ENCODE data around the gene PGF. TPM values are rescaled to one million over a fixed set of nuclear protein-coding genes. Genes with fewer than 3 reads are reported as not detected.

Gene PGF
- polyA plus RNA-seq, 3 donors = 7.2 to 11.4 (median 9.1) TPM

GRCh38 chr14:74921987-74922751 is 33.2 kb downstream of the PGF start:
- DNase-seq = no peak

GRCh38 chr14:74921053-74921620 is 34.3 kb downstream of the PGF start:
- no peak for DNase-seq

GRCh38 chr14:74920281-74920680 is 35.1 kb downstream of the PGF start:
- DNase-seq = no peak

GRCh38 chr14:74919421-74920165 is 35.8 kb downstream of the PGF start:
- DNase-seq = no peak

DNA sequence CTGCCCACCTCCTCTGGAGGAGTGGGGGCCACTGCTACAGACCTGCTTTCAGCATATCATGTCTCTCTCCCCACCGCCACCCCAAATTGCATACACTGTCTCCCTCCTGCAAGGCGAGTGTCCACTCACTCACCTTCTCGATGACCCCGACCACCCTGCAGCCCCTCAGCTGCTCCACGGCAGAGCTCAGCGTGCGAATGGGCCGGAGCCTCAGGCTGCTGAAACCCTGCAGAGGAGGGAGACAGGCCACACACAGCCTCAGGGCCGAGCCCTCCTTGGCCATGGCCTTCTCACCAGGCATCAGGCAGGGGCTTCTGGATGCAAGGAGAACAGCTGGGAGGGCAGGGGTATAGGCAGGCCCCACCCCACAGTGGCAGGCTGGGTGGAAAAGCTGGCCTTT is 37.0 kb downstream of the PGF start:
- no peak for DNase-seq

DNA sequence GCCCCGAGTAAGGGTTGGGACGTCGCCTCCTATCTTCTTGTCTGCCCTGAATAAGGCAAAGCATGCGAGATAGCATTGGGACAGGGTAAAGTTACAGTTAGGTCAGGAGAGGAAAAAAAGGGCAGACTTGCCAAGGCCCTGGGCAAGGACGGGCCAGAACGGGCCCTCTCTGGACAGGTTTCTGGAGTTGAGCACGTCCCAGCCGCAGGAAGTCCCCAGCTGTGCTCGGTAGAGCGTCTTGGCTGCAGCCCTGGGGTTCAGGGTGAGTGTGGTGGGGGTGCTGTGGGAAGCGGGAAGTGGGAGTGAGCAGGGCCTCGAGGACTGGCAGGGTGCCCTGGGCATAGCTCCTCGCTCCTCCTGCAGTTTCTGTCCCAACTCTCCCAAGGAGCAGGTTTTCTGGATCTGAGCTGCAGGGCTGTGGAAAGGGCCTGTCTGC is 37.7 kb downstream of the PGF start:
- DNase-seq = no peak

DNA sequence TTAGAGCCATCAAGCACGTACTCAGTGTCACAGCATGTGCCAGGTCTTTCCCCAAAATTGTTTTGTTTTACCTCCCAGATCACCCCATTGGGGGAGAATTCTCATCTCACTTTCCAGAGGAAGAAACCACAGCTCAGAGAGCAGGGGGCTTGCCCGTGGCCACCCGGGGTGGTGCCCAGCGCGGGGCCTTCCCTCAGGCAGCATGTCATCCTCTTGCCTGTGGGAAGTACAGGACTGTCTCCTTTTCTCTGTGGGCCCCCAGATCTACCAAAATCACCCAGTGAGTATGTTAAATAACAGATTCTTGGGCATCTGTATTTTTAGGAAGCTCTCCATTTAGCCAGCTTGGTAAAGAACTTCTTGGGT is 38.2 kb downstream of the PGF start:
- DNase-seq = no peak

GRCh38 chr14:74915826-74916225 is 39.6 kb downstream of the PGF start:
- no peak for DNase-seq

- no peak for DNase-seq
Measured at GRCh38 chr14:74915426-74915825, 40.0 kb downstream of the PGF start.

DNA sequence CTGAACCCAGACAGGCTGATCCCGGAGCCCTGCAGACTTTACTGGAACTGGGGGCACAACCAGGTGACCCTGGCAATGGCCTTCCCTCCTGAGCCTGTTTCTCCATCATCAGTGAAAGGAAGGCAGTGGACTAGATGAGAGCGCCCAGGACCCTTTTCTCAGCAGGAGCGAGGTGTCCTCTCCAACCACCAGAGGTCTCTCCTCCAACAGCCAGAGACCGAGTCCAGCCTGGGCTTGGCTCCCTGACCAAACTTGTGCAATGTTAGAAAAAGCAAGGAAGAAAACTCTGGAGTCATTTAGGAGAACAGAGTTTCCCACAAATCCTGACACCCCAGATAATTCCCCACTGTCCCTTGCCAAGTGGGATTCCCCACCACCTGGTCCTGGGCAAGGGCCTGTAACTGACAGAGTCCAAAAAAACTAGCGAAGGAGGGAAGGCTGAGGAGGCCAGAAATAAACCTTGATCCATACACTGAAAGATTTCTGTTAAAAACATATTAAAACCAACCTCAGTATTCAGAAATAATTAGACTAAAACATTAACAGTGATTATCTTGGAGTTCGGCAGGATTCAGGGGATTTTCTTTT is 41.3 kb downstream of the PGF start:
- peak; percentile 48 for DNase-seq

DNA sequence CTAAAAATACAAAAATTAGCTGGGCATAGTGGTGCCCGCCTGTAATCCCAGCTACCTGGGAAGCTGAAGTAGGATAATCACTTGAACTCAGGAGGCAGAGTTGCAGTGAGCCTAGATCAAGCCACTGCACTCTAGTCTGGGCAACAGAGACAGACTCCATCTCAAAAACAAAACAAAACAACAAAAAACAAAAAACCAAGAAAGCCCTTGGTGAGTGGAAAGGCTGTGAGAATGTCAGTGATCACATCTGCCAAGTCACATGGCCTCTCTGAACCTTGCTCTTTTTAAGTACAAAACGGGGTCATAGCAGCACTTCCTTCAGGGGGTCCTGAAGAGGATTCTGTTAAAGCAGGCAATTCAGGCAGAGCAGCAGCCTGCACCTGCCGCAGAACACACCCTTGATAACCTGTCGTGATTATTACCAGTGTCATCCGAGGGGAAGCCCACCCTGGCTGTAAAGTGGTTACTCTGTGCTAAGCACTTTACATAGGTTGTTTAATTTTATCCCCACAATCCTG is 41.9 kb downstream of the PGF start:
- no peak for DNase-seq

DNA sequence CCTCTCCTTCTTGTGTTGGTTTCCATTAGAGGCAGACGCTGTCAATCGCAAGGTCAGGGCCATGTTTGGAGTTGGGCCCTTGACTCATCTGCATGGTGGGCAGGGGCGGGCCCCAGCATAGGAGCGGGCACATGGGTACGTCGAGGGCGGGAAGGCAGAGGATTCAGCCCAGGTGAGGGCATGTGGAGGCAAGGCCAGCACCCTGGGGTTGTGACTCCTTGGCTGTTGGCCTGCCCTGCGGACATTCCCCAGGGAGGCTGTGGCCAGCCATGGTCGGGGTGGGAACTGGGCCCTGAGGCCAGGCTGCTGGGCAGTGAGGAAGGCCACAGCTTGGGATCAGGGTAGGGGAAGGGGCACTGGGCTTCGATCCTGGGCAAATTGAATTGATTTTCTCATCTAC is 42.6 kb downstream of the PGF start:
- DNase-seq = no peak

GRCh38 chr14:74912111-74912510 is 43.3 kb downstream of the PGF start:
- DNase-seq = no peak

DNA sequence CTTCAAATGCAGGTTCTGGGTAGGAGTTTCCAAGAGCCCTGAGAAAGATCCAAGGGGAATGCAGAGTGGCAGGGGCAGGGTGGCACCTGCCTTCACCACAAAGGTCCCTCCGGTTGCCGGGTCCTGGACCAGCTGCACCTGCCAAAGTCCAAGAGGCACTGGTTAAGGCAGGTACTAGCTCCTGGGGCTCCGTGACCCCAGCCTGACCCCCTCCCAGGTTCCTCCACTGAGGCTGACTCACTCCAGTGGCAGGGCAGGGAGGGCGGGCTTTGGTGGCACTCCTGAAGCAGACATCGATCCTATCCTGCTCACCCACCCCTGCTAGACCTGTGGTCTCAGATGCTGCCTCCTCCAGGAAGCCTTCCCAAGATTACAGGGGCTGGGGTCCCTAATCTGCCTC is 43.7 kb downstream of the PGF start:
- DNase-seq = no peak

DNA sequence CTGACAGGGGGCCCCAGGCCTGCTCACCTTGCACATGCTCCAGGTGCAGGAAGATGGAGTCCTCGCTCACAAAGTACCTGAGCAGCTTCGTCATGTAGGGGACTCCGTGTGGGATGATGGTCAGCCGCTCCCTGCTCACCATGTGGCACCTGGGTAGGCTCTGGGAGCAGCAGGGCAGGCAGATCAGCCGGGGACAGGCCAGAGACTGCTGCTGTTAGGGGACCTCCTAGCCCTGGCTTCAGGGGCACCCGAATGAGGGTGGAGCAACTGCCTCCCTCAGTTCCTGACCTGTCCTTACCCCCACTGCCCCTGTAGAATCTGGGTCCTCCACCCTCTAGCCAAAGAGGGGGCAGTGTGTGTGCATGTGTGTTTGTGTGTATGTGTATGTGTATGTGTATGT is 44.2 kb downstream of the PGF start:
- no peak for DNase-seq

GRCh38 chr14:74910556-74910955 is 44.8 kb downstream of the PGF start:
- no peak for DNase-seq

DNA sequence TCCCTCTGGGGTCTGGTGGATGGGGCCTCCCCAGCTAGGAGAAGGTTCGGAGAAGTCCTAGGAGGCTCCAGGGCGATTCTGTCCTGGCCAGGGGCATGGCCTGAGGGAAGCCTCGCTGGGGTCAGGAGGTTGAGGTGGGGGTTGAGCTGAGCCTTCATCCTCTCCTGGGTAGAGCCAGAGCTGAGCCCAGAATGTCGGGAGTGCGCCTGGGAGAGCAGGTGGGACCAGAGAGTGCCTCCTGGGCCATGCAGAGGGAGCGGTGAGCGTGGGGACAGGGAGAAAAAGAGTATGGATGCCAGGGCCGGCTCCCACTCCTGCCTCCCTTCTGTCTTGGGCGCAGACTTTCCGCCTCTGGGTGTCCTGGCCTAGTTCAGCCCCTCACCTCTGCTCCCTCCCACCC is 45.5 kb downstream of the PGF start:
- DNase-seq = no peak

DNA sequence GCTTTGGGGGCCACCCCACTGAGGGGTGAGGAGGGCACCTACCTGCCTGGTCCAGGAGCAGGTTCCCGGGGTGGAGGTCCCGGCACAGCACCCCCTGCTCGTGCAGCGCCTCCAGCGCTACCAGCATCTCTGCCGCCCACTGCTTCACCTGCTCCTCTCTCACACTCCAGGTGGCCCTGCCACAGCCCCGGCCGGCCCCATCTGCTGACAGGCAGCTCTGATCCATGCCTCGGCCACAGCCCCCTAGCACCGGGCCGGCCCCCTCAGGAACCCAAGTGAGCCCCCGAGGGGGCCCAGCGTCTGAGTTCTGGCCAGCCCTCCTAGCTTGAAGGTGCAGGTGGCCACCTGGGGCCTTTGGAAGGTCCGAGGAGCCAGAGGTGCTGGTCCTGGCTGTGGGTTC is 45.9 kb downstream of the PGF start:
- no peak for DNase-seq

DNA sequence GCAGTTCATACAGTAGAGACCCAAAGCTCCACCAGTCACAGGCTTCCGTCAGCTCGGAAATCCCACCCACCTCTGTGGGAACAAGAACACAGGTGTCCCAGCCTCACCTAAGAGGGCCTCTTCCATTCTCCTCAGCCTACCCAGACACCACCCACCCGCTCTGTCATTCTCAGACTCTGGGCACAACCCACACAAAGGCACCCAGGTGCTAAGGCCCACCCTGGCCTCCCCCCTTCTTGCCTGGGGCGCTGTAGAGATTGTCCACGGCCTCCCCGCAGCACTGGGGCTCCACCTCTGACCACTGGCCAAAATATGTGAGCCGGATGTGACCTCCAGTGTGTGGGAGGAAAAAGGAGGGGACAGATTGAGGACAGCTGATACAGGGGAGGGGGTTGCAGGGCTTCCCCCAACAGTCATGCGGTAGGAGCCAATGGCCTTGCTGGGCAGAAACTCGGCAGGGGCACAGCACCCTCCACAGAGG is 46.5 kb downstream of the PGF start:
- no peak for DNase-seq

DNA sequence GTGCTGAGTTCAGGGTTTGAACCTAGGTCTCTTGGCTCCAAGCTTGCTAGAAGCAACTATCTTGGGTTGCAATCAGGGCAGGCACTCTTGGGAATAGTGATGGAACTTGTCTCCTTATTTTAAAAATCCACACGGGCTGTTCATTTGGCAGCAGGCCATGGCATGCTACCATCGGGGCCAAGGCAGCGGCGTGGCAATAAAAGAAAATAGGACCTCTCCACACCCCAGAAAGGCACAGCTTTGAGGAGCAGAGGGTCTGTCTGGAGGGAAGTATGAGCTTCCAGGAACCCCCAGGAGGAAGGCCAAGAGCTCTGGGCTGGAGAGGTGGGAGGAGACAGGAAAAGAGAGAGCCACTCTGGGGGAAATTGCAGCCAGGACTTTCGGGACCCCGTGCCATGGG is 47.7 kb downstream of the PGF start:
- no peak for DNase-seq

DNA sequence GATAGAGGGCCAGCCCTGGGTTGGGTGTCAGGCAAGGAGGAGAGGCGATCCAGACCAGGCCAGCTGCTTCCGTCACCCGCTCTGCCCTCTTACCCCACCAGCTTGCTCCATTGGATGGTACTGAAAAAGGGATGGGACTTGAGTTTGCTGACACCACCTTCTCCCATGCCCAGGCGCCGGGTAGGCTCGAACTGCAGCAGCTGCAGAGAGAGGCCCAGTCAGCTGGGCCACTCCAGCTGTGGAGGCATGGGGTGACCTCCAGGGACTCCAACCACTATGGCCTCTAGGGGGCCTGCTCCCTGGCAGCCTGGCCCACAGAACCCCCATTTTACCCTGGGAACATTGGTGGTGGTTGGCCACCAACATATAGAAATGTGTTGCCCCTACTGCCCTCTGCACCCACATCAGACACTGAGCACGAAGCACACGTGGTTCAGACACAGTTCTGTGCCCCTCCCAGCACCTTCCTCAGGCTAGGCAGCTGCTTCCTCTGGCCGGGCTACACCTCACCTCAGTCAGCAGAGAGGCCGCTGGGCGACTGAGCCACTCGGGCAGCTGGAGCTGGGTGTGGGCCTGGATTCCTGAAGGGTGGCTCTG is 48.4 kb downstream of the PGF start:
- no peak for DNase-seq

DNA sequence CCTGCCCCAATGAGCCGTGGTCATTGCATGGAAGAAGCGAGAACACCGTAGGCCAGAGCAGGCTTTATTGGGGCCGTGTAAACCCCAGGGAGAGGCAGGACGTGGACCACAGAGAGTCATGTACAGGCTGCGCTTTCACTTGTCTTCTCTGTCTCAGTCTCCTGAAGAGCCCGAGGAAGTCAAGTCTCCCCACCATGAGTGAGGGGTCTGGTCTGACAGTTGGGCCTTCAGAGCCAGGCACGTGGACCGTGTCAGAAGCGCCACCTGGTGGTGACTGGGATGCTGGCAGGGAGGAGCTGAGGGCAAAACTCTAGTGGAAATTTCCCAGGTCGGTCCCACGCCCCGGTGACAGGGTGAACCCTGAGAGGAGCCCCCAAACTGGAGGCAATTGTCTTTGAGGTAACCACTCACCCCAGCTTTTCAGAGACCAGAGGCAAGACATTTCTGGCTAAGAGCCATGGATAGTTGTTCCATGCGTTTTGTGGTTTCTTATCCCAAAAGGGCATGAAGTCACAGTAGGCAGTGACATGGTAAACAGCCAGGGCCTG is 49.7 kb downstream of the PGF start:
- DNase-seq = no peak
